GM21576 (cell line): ENCODE data around the gene BCAR3.
"Not testable (repeated sequence)": the region's sequence is repeated elsewhere in the genome, so short reads cannot be mapped to it uniquely, and the experiment has no call there.

Experiments used
- ATAC-seq: cut with Tn5 transposase; IDR thresholded peaks from one replicate; pipeline ENCODE4 v1.9.1; 2021; ENCODE audit warnings: mild to moderate bottlenecking, moderate library complexity; ENCODE audit not compliant: unreplicated experiment

BCAR3 gene

DNA sequence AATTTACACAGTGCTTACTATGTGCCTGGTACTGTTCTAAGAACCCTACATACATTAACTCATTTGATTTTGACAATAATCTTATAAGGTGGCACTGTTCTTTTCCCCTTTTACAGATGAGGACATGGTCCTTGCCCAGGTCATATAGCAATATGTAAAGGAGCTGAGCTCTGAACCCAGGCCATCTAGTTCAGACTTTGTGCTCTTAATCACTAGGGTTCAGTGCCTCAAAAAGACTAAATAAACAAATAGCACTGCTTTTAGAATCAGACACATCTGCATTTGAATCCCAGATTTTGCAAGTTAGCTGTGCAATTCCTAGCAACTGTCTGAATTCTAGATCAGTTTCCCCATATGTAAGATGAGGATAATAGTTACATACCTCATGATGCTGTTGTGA, 8.7 kb upstream of the BCAR3 start:
- no peak for ATAC-seq

DNA sequence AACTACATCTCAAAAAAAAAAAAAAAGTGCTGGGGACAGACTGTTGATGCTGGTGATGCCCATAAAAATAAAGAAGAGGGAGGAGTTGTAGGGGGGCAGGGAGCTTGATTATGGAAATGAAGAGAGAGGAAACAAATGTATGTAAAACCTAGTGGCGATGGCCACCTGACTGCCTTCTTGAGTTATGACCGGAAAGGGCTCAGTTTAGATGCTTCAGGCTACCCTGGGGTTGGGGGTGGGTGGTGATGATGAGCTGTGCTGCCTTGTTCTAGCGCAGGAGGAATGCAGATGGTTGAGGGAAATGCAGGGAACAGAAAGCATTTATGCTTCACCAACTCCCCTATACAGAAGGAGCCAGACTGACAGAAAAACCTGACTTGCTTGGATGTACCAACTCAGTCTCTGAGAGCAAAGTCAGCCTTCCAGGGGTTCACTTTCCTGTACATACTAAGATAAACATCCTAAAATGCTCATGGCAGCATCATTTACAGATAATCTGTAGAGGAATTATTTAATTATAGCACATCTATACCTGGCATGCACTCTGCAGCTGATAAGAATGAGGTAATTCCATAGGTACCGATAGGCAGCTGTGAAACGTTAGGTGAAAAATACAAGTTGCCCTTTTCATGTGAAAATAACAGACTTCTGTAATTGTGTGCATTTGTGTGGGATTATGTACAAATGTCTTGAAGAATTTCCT, 8.0 kb upstream of the BCAR3 start:
- ATAC-seq: no peak

DNA sequence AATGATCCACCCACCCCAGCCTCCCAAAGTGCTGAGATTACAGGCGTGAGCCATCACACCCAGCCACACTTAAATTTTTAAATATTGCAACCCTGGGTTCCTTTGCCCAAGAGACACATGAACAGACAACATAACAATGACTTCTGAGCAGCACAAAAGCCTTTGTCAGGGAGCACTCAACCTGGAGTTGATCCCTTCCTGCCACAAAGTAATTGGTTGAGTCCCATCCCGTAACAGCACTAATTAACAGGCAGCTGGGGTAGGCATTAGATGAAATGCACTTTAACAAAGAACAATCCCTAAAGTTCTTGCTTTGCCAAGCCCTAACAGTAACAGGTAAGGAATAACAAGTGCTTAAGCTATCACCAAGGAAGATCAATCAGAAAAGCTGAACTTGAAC, 5.9 kb upstream of the BCAR3 start:
- ATAC-seq: no peak

DNA sequence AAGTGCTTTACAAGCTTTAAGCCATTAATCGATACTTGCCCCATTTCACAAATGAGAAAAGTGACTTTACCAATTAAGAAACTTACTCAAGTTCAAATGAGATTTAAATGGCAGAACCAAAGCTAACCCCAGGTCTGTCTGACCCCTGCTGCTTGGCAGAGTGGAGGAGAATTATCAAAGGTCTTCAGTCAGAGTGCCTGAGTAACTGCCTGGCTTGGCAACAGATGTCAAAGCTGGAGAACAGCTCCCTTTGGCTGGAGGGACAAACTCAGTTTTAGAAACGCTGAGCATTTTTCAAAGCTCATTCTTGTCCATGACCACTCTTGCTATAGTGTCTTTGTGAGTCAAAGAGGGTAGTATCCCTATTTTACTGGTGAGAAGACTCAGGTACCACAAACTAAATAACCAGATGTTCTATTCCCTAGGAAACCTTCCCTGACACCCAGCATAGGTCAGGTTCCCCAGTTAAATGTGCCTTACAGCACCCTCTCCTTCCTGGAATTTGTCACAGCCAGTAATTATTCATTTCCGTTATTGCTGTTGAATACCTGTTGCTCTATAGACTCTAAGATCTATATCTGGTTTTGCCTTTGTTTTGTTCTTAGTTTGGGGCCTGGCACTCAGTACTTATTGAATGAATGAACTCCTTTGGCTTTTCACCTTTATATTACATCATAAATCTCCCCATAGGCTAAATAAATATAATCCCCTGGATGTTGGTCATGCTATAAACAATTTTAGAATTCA, 5.0 kb upstream of the BCAR3 start:
- ATAC-seq: no peak

DNA sequence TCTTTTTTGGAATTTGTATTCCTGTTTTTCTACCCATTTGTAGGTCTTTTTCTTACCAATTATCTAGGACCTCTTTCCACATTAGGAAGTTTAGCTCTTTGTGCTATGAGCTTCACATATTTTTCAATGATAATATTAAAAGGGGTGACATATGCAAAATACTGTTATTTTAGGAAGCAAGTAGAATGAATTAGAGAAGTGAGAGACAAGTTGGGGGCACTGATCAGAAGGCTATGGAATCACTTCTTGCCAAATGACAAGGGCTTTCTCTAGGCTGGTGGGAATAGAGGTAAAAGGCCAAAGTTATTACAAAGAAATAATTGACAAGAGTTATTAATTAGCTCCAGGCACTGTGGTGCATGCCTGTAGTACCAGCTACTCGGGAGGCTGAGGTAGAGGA, 4.3 kb upstream of the BCAR3 start:
- ATAC-seq: no peak

DNA sequence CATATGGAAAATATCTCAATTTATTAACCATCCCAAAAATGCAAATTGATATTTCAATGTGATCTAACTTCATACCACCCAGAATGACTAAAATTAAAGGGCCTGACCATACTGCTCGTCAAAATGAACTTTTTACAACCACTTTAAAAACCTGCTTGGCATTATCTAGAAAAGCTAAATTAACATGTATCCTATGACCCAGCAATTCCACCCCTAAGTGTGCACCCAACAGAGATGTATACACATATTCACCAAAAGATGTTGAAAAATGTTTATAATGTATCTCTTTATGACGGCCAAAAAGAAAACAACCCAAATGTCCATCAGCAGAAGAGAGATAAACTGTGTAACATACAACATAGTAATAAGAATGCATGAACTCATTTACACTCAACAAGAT, 1.6 kb upstream of the BCAR3 start:
- no peak for ATAC-seq

DNA sequence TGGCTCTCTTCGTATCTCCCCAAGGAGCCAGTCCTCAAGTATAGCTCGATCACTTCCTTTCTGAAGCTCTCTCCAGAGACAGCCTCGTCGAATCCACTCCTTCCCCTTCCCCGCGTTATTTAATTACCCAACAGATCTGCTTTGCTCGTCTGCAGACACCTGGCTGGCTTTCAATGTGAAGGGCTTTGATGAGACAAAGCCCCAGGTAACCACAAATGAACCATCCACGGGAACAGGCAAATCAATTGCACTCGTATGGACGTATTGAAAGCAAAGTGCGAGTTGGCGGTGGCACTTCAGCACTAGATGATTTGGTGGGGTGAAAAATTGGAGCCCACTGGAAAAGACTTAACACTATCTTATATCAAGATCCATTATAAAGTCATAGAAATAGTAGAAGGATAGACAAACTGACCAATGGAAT, 364 bp upstream of the BCAR3 start:
- ATAC-seq: no peak

DNA sequence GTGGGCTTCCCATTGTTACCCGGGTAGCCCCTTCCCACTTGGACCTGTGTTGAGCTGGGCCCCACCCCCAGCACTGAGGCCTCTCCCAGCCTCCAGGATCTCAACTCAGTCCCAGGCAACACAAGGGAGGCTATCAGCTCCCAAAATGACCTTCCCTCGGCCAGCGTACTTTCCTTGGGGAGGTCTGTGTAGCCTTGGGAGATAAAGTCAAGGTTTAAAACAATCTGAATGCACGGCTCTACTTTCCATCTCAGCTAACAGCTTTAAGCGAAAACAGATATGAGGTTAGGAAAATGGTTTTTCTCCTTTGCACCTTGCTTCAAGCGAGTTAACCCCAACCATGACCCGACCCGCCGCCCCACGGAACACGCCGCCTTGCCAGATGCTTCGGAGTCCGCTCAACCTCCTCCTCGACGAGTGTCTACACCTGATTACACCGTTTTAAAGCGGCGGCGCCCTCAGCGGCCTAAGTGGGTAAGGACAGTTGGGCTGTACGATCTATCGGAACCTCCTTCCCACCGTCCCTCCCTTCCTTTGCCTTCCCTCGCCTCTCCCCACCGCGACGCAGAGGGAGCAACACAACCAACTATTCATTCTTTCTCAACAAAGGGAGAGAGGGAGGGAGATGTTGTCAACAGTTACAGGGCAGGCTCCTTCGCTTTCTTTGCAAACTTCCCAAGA, 1.1 kb downstream of the BCAR3 start:
- peak; percentile 74 for ATAC-seq

DNA sequence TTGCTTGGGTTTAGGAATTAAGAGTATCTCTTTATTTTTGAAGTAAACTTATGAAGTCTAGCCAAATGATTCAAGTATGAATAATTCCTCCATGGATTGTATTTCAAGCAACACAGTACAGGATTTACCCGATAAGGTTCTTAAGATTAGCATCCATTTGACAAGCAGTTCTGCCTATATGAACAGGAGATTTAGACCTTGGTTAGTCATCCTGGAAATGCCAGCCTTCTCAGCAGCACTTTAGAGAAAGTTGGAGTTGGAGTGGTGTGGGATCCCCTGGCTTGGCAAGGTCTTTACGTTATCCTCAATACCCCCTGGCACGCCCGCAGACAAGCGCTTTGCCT, 1.6 kb downstream of the BCAR3 start:
- no peak for ATAC-seq

DNA sequence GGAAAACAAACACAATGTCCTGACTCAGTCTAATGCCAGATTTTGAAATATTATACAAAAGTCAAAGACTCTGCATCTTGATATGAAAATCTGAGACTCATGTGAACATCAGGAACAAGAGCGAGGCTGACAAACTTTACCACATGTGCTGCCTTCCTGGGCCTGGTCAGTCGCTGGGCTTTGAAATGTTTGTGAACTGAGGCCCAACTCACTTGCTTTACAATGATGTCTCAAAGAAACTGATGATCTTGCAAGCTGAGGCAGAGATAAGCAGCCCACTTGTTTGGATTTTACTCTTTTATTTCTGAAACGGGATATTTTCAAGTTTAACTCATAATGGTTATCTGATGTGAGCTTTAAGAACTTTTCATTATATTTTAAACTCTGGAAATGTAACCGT, 2.1 kb downstream of the BCAR3 start:
- ATAC-seq: no peak

DNA sequence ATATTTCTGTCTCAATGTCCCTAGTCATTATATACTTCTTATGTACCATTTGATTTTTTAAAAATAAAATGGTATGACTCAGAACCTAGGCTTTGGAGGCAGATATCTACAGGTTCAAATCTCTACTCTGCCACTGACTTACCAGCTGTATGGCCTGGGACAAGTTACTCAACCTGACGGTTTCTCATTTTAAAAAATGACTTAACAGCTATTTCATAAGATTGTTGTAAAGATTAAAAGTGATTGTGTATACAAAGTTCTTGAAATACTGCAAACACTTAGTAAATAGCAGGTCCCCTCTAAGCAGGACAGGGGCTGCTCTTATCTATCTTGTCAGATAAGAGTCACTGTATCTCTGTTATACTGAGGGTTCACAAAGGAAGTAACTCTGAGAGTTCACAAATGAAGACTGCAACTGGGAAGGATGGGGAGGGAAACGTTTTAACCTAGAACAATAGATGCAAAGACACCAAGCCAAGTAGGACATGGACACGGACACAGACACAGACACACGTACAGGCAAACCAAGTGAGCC, 2.6 kb downstream of the BCAR3 start:
- no peak for ATAC-seq

DNA sequence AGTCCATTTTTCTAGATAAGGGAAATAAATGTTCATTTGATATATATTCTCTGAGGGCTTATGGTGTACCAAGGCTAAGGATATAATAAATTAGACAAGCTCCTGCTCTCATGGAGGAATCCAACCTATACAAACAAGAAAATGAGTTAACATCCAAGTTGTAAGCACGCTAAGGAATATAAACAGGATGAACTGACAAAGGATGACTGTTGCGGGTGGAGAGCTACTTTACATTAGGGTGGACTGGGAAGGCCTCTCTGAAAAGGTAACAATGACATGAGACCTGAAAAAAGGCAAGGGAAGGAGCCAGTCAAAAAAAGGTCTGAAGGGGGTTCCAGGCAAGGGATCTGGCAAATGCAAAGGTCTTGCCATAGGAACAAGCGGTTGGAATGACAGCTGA, 3.1 kb downstream of the BCAR3 start:
- no peak for ATAC-seq

DNA sequence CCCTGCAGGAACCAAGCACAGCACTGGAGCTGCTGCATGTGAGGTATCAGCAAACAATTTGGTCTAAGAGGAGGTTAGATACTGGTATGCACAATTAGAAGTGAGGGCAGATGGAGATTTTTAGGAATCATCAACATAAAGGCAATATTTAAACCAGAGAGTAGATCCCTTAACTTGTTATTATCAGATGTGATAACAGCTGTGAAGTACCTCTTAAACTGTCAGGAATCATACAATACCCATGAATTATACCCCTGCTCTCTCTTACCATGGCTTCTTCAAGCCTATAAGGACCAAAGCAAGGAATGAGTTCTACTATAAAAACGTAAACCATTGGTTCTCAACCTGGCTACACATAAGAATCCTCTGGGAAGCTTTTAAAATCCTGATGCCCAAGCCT, 3.9 kb downstream of the BCAR3 start:
- ATAC-seq: no peak

DNA sequence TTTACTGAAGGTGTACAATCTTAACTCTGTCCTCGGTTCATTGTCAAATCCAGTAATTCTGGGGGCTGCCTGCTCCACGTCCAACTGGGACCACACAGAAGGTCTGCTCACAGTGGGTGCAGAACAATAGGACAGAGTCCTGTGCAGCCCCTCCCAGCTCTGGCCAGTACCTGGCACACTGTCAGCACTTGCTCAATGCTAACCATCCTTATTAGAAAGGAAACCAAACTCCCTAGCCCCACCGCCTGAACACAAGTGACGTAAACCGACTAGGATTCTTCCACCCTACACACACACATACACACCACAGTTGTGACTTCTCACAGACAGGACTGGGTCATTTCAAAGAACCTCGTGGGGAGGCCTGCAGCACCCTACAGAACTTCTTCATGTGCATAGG, 5.2 kb downstream of the BCAR3 start:
- ATAC-seq: no peak

DNA sequence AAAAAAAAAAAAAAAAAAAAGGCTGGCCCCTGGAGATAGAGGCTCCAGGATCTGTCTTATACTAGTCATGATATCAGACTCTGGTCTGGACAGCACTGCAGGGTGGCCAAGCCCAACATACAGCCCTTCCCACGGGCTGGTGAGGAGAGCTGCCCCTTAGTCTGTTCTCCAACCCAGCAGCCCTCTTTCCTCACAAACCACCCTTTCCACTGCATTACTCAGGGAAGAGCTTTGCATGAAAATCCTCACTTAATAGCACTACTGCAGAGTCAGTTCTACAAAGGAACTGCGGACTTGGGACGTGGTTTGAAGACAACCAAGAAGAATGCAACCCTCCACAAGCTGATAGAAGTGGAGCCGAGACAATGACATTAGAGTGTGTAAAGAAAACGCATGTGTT, 5.7 kb downstream of the BCAR3 start:
- ATAC-seq: no peak

DNA sequence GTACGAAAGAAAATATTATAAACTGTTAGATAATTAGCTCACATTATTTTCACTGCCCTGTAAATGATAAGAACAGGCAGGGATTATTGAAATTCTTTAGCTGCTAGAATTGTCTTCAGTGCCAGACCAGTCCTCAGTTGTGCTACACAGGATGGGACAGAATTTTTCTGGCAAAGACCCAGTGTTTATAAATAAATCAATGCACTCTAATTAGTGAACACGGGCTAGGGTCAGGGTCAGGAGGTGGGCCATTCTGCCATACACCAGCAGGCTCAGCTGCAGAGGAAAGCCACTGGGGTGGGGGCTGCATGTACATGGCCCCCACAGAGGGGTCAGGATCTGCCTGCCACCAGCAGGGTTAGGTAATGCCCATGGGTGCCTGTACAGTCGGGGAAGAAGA, 6.4 kb downstream of the BCAR3 start:
- no peak for ATAC-seq

DNA sequence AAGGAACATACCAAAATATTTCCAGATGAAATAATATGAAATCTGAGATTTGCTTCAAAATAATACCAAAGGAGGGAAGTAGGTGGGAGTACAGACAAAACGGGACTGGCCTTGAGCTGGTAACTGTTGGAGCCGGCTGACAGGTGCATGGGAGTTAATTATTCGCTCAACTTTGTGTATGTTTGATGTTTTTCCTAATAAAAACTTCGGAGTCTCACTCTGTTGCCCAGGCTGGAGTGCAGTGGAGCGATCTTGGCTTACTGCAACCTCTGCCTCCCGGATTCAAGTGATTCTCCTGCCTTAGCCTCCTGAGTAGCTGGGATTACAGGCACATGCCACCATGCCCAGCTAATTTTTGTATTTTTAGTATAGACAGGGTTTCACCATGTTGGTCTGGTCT, 7.6 kb downstream of the BCAR3 start:
- ATAC-seq: not testable (repeated sequence)

DNA sequence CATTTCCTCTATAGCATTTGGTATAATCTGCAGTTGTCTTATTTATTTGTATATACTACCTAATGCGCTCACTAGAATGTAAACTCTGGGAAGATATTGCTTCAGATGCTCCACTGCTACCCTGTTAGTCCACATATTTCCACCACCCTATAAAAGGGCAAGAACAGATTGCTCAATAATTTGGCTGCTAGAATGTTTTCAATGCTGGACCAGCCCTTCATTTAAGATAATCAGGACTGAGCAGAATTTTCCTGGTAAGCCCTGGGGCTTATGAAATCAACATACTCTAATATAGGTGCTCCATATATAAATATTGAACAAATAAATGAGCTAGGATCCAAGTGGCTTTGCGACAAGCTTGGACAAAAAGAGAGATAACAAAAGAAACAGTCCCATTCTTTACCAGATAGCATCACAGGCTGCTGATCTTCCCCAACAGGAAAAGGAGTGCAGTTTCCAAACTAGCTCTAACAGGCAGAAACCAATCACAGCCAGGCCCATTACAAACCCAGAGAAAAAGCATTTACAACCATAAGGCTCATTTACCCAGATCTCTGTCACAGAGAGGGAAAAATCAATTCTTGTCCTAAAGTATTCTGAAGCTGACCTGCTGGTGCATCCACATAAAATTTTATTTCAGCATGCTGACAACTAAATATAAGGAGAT, 8.3 kb downstream of the BCAR3 start:
- ATAC-seq: no peak

DNA sequence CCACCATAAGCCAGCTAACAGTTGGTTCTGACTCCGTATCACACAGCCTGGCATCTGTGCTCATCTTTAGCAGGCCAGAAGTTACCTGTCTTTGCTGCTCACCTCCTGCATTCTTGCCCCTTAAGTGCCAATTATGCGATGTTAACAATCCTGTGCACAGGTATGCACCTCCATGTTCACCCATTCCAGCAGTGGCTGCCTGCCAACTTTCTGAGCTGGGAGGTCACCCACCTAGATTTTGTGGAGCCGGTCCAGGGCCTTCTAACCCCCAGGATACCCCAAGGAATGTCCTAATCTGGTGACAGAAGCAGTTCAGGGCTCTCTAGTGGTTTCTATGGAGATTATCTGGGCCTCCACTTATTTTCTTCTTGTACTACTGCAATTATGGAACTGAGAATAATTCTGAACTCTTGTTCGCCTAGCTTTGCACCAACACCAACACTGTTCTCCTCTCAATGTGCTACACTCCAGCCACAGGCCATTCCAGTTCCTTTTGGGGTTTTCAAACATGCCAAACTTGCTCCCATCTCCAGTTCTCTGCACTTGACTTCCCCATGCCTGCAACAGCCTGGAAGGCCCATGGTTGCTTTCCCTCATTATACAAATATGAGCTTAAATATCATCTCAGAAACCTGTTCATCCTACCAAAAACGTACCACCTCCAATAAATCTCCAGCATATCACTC, 9.0 kb downstream of the BCAR3 start:
- no peak for ATAC-seq

DNA sequence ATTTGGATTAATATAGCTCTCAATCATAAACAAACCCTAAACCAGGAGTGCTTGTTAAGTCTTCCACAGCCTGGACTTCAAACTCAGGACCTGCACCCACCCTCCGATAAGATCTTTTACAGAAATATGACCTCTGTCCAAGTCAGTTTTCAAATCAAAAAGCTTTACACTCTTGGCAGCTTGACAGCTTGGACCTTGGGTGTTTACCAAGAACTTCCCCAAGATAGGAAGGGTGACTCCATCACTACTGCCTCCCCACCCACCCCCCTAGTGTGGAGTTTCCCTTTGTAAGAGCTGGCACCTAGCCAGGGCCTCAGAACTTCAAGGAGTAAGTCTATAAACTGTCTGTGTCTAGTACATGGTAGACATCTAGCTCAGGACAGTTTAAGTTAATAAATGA, 9.6 kb downstream of the BCAR3 start:
- no peak for ATAC-seq

DNA sequence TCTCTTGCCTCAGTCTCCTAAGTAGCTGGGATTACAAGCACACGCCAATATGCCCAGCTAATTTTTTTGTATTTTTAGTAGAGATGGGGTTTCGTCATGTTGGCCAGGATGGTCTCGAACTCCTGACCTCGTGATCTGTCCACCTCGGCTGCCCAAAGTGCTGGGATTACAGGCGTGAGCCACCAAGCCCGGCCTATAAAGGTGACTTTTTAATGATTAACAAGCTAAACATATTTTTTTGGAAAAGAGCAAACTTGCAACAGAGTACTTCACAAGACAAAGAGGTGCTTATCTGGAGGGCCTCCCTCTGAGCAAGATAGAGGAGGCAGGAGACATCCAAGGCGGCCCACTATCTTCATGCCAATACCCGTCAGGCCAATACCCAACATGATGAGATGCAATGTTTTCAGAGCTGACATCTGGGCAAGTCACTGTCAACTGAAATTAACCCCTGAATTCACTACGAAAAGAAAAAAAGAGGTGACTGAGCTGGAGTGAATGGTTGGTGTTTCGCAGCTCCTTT, 10.5 kb downstream of the BCAR3 start:
- no peak for ATAC-seq
